KMS-11 (cell line): ENCODE data around the gene BRD3.

ENCODE experiments used
- H2AFZ ChIP-seq: fragments of 200-600 bp; sonication (generic); 2 replicates; pipeline ENCODE4 v1.6.1; 2016; ENCODE audit warnings: antibody characterized with exemption, mixed run types, low read depth
- H3K27ac ChIP-seq: fragments of 200-600 bp; sonication (generic); 2 replicates; pipeline ENCODE4 v1.6.1; 2016; ENCODE audit warnings: mild to moderate bottlenecking, mixed run types
- H3K27me3 ChIP-seq: fragments of 200-600 bp; sonication (generic); 2 replicates; pipeline ENCODE4 v1.6.1; 2017; ENCODE audit warnings: mild to moderate bottlenecking, low read depth, mixed run types, moderate library complexity; ENCODE audit not compliant: insufficient read depth
- H3K36me3 ChIP-seq: fragments of 200-600 bp; sonication (generic); 2 replicates; pipeline ENCODE4 v1.6.1; 2017; ENCODE audit warnings: mild to moderate bottlenecking, mixed run types; ENCODE audit not compliant: insufficient read depth
- H3K4me1 ChIP-seq: fragments of 200-600 bp; sonication (generic); 2 replicates; pipeline ENCODE4 v1.6.1; 2016; ENCODE audit warnings: mild to moderate bottlenecking, low read depth, mixed run types; ENCODE audit not compliant: poor library complexity, severe bottlenecking
- H3K4me2 ChIP-seq: fragments of 200-600 bp; sonication (generic); 2 replicates; pipeline ENCODE4 v1.7.0; 2016; ENCODE audit warnings: mild to moderate bottlenecking, mixed run types
- H3K4me3 ChIP-seq: fragments of 200-600 bp; sonication (generic); IDR thresholded peaks from 2 replicates; pipeline ENCODE4 v1.6.1; 2017; ENCODE audit warnings: low read depth, low read length, mixed read lengths; ENCODE audit not compliant: insufficient read depth
- H3K79me2 ChIP-seq: fragments of 200-600 bp; sonication (generic); 2 replicates; pipeline ENCODE4 v1.6.1; 2016; ENCODE audit warnings: low read depth, mixed run types; ENCODE audit not compliant: insufficient read depth
- H3K9ac ChIP-seq: fragments of 200-600 bp; sonication (generic); 2 replicates; pipeline ENCODE4 v1.6.1; 2016; ENCODE audit warnings: mild to moderate bottlenecking, mixed run types
- H4K20me1 ChIP-seq: fragments of 200-600 bp; sonication (generic); 2 replicates; pipeline ENCODE4 v1.6.1; 2016; ENCODE audit warnings: mild to moderate bottlenecking, mixed run types; ENCODE audit not compliant: insufficient read depth
- TF ChIP-seq, protein P1 (sequence below): fragments of 200-600 bp; sonication (generic); conservative IDR thresholded peaks from 2 replicates; pipeline ENCODE4 v1.6.1; 2017; ENCODE audit warnings: low read depth, mild to moderate bottlenecking, antibody characterized with exemption, low read length, moderate library complexity, mixed read lengths

The BRD3 gene

DNA sequence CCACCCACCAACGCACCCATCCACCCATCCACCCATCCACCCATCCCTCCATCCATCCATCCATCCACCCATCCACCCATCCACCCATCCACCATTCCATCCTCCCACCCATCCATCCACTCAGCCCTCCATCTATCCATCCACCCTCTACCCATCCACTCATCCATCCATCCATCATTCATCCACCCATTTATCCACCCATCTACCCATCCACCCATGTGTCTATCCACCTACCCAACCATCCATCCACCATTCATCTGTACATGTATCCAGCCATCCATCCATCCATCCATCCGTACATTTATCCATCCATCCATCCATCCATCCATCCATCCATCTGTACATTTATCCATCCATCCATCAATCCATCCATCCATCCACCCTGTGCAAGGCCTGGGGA, 64.6 kb downstream of the BRD3 start:
- Histone ChIP-seq H2AFZ (no peak overlapping the region), H3K79me2 (no peaks in the 10 kb centered on the region), H3K27ac (no peak overlapping the region), H3K4me3 (no peak overlapping the region), H3K27me3 (peaks cover 63% of the 10 kb centered on the region), H4K20me1 (no peaks in the 10 kb centered on the region), H3K4me1 (no peaks in the 10 kb centered on the region), H3K9ac (no peak overlapping the region), H3K36me3 (no peaks in the 10 kb centered on the region), H3K4me2 (no peak overlapping the region)
- TF ChIP-seq, protein P1, sequence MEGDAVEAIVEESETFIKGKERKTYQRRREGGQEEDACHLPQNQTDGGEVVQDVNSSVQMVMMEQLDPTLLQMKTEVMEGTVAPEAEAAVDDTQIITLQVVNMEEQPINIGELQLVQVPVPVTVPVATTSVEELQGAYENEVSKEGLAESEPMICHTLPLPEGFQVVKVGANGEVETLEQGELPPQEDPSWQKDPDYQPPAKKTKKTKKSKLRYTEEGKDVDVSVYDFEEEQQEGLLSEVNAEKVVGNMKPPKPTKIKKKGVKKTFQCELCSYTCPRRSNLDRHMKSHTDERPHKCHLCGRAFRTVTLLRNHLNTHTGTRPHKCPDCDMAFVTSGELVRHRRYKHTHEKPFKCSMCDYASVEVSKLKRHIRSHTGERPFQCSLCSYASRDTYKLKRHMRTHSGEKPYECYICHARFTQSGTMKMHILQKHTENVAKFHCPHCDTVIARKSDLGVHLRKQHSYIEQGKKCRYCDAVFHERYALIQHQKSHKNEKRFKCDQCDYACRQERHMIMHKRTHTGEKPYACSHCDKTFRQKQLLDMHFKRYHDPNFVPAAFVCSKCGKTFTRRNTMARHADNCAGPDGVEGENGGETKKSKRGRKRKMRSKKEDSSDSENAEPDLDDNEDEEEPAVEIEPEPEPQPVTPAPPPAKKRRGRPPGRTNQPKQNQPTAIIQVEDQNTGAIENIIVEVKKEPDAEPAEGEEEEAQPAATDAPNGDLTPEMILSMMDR, result no peak

DNA sequence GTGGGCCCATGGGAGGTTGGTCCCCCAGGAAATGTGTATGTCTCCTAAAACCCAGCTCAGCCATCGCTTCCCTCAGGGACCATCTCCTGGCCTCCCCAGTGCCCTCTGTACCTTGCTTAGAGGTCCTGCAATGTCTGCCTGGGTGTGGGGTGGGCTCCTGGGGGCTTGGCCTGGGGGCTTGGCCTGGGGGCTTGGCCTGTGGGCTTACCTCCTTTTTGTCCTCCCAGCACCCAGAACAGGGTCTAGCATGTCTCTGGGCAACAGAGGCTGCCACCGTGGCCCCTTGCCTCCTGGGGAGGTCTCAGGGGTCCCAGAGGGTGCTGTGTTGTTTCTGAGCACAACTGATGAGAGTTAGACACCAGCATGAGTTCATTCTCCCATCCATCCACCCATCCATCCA, 65.0 kb downstream of the BRD3 start:
- H3K4me2 ChIP-seq, result no peak overlapping the region
- no peaks in the 10 kb centered on the region for H3K79me2 ChIP-seq
- H3K4me1 ChIP-seq, result no peaks in the 10 kb centered on the region
- no peak overlapping the region for H2AFZ ChIP-seq
- no peak overlapping the region for H3K27ac ChIP-seq
- H3K27me3 ChIP-seq, result peaks cover 60% of the 10 kb centered on the region
- no peaks in the 10 kb centered on the region for H3K36me3 ChIP-seq
- H3K4me3 ChIP-seq, result no peak overlapping the region
- H4K20me1 ChIP-seq, result no peaks in the 10 kb centered on the region
- TF ChIP-seq, protein P1, result no peak
- H3K9ac ChIP-seq, result no peak overlapping the region

DNA sequence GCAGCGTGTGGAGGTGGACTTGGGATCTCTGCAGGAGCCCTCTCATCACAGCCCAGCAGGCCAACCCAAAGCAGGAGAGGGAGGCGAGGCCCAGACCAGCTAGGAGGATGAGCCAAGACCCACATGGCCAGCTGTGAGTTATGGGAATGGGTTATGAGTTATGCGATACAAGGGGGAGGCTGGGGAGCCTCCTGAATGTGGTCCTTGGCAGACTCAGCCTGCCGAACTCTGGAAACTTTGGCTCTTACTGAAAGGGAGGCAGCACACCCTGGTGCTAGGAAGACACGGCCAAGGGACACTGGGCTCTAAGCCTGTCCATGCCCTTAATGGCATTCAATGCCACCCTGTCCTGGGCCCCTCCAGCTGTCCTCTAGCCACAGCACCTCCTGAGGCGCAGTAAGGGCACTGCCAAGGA, 68.0 kb downstream of the BRD3 start:
- H4K20me1 ChIP-seq, result no peaks in the 10 kb centered on the region
- TF ChIP-seq, protein P1, result no peak
- H3K27ac ChIP-seq, result no peak overlapping the region
- no peak overlapping the region for H2AFZ ChIP-seq
- no peak overlapping the region for H3K9ac ChIP-seq
- no peaks in the 10 kb centered on the region for H3K36me3 ChIP-seq
- H3K79me2 ChIP-seq, result no peaks in the 10 kb centered on the region
- peaks cover 58% of the 10 kb centered on the region for H3K27me3 ChIP-seq
- no peak overlapping the region for H3K4me3 ChIP-seq
- no peak overlapping the region for H3K4me2 ChIP-seq
- no peaks in the 10 kb centered on the region for H3K4me1 ChIP-seq

DNA sequence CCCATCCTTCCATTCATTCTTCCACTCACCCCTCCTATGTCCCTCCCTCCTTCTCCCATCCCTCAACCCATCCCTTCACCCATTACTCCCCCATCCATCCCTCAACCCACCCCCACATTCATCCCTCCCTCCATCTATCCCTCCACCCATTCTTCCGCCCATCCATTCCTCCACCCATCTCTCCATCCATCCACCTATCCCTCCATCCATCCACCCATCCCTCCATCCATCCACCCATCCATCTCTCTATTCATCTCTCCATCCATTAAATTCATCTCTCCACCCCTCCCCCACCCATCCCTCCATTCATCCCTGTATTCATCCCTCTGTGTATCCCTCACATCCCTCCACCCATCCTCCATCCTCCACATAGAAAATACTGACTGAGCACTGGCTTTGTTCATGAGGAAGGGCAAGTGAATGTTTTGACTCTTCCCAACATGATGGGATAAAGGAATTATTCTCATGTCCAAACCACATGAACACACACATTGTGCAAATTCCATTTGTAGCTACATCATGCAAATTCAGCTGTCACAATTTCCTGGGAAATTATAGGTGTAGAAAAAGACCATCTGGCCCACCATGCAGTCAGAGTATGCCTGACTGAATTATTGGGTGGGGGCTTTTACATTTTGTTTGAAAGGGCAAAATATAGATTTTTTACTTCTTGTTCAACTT, 68.8 kb downstream of the BRD3 start:
- no peaks in the 10 kb centered on the region for H3K36me3 ChIP-seq
- TF ChIP-seq, protein P1, result no peak
- peaks cover 2% of the 10 kb centered on the region for H3K4me1 ChIP-seq
- H3K4me3 ChIP-seq, result no peak overlapping the region
- no peaks in the 10 kb centered on the region for H4K20me1 ChIP-seq
- no peak overlapping the region for H3K9ac ChIP-seq
- no peak overlapping the region for H3K4me2 ChIP-seq
- no peaks in the 10 kb centered on the region for H3K79me2 ChIP-seq
- H2AFZ ChIP-seq, result no peak overlapping the region
- no peak overlapping the region for H3K27ac ChIP-seq
- peaks cover 56% of the 10 kb centered on the region for H3K27me3 ChIP-seq
